T-helper 2 cell treated with Interferon-gamma antibody and Interleukin-4, amounts not matched to agents 5 μg/mL and 100 μg/mL, for 36 hours (primary cell): ENCODE results near the gene RALGAPB.

Experiments used
- DNase-seq: peaks from one replicate; pipeline ENCODE4 v3.0.0; 2021; ENCODE audit warnings: low spot score
- H3K27ac Mint-ChIP-seq: one replicate; pipeline ENCODE4 v1.8.0; 2021; ENCODE audit warnings: mild to moderate bottlenecking, mixed read lengths
- H3K27me3 Mint-ChIP-seq: one replicate; pipeline ENCODE4 v1.8.0; 2021; ENCODE audit warnings: low read depth, mixed read lengths
- H3K36me3 Mint-ChIP-seq: one replicate; pipeline ENCODE4 v1.8.0; 2021; ENCODE audit warnings: low read depth, mixed read lengths
- H3K4me1 Mint-ChIP-seq: one replicate; pipeline ENCODE4 v1.8.0; 2021; ENCODE audit warnings: low read depth, mixed read lengths
- H3K4me3 Mint-ChIP-seq: one replicate; pipeline ENCODE4 v1.8.0; 2022; ENCODE audit warnings: mild to moderate bottlenecking, moderate library complexity, mixed read lengths
- H3K9me3 Mint-ChIP-seq: one replicate; pipeline ENCODE4 v1.8.0; 2021; ENCODE audit warnings: mixed read lengths

The RALGAPB gene

DNA sequence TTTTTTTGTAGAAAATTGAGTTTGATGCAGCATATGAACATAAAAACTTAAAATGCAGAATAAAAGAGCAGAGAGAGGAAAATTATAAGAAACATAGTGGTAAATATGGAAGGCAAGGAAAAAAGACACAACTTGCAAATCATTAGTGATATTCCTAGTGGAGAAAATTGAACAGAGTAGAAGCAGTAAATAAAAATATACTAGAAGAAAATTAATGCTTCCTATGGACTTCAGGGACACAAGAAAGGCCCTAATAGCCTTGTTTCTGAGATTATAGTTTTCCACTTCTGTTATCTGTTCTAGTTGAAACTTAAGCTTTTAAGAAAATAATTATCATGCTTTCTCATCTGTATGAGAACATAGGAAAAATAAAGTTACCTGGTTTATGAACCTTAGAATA lies 82.8 kb downstream of the RALGAPB start:
- Mint-ChIP-seq H3K27ac (no peak overlapping the region), H3K36me3 (peaks cover 34% of the 10 kb centered on the region), H3K4me1 (peaks cover 2% of the 10 kb centered on the region), H3K27me3 (no peaks in the 10 kb centered on the region), H3K4me3 (no peak overlapping the region), H3K9me3 (no peaks in the 10 kb centered on the region)
- DNase-seq: no peak

DNA sequence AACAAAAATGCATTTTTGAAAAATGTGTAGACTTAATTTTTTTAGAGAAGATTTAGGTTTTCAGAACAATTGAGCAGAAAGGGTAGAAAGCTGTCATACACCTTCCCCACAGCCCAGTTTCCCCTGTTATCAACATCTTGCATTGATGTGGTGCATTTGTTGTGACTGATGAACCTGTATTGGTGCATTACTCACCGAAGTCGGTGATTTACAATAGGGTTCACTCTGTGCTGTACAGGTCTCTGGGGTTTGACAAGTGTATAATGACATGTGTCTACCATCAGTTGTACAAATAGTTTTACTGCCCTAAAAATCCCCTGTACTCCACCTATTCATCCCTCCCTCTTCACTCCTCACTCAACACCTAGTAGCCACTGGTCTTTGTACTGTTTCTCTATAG lies 84.5 kb downstream of the RALGAPB start:
- Mint-ChIP-seq H3K9me3 (no peaks in the 10 kb centered on the region), H3K27ac (no peak overlapping the region), H3K4me3 (no peak overlapping the region), H3K4me1 (peaks cover 2% of the 10 kb centered on the region), H3K36me3 (peaks cover 32% of the 10 kb centered on the region), H3K27me3 (no peaks in the 10 kb centered on the region)
- no peak for DNase-seq

DNA sequence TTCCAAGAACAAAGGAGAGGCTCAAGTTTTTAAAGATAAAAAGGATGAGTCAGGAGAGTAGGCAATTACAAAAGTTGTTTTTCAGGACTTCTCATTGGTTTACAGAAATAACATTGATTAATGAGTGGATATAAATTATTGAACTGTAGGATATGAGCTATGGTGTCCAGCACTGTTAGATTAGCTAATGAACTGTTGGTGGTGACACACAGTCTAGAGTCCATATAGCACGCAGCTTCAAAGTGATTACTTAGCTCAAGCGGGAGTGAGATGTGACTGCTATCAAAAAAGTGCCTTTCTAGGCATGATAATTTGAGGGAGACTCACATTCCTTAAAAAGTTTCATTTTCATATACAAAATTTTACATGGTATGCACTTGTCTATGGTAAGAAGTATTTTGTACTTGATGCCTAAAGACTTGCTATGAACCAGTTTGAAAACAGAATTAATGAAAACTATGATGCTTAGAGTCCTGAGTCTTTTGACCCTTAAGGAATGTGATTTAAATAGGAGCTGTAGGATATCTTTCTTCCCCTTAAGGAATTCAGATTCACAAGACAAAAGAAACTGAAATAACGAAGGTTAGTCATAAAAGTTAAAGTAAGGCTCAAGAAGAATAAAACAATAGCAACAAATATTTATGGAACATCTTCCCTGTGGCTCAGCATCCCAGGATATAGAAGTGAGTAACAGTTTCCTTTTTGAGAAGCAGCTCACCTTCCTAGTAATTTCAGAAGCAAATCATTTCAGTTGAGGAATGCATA lies 86.1 kb downstream of the RALGAPB start:
- Mint-ChIP-seq H3K9me3 (no peaks in the 10 kb centered on the region), H3K36me3 (peaks cover 34% of the 10 kb centered on the region), H3K27ac (no peak overlapping the region), H3K4me1 (peaks cover 2% of the 10 kb centered on the region), H3K27me3 (no peaks in the 10 kb centered on the region), H3K4me3 (no peak overlapping the region)
- no peak for DNase-seq

DNA sequence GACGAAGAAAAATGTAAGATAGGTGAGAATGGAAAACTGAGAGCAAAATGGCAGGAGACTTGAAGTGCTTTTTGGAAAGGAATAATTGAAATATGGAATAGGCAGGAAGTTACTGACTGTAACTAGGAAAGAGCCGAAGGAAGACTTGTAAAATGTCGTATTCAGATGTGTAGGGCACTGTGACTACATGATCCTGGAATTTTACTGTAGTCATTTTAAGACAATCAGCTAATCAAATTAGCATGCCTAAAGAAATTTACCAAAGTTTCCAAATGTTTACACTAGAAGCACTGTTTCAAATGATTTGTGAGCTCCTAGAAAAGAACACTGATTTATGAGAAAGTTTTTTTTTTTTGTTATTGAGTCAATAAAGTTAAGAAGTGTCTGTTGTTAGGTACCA lies 87.1 kb downstream of the RALGAPB start:
- no peak overlapping the region for H3K4me3 Mint-ChIP-seq
- DNase-seq: no peak
- H3K27ac Mint-ChIP-seq: no peak overlapping the region
- no peaks in the 10 kb centered on the region for H3K27me3 Mint-ChIP-seq
- peaks cover 2% of the 10 kb centered on the region for H3K4me1 Mint-ChIP-seq
- no peaks in the 10 kb centered on the region for H3K9me3 Mint-ChIP-seq
- H3K36me3 Mint-ChIP-seq: peaks cover 28% of the 10 kb centered on the region

DNA sequence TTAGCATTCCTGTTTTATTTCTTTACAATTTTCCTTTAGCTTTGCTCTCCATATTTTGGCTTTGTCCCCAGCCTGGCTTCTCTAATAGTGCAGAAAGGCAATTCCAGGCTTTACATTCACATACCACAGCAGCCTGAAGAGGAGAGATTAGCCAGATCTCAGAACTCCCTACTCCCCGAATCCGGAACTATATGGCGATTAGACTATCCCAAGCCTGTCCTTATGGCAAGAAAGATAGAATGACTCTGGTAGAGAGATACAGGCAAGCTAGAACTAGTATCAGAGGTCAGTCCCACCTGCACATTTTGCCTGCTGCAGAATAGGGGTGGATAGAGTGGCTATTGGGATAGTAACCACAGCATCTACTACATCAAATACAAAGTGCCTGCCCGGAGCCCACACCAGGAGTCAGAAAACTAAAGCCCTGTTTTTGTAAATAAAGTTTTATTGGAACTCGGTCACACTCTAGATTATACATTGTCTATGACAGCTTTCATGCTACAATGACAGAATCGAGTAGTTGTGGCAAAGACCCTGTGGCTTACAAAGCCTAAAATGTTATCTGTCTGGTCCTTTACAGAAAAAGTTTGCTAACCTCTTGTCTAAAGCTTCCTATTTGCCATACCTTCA lies 91.3 kb downstream of the RALGAPB start:
- Mint-ChIP-seq H3K9me3 (no peaks in the 10 kb centered on the region), H3K36me3 (peaks cover 24% of the 10 kb centered on the region), H3K4me3 (no peak overlapping the region), H3K27me3 (no peaks in the 10 kb centered on the region), H3K4me1 (no peaks in the 10 kb centered on the region), H3K27ac (no peak overlapping the region)
- DNase-seq: no peak

DNA sequence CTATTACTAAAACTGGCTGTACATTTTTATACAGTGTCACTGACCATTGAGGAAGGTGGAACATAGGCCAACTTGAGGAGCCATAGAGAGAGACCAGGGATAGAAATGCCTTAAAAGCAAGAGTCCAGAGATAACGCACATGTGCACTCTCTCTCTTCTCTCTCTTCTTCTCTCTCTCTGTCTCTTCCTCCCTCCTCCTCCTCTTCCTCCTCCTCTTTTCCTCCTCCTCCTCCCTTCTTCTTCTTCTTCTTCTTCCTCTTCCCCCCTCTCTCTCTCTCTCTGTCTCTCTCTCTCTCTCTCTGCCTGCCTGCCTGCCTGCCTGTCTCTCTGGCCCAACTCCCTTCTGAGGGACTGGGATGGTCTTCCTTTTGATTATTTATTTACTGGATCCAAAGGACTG lies 92.0 kb downstream of the RALGAPB start:
- Mint-ChIP-seq H3K4me1 (no peaks in the 10 kb centered on the region), H3K36me3 (peaks cover 24% of the 10 kb centered on the region), H3K9me3 (no peaks in the 10 kb centered on the region), H3K27me3 (no peaks in the 10 kb centered on the region), H3K4me3 (no peak overlapping the region), H3K27ac (no peak overlapping the region)
- no peak for DNase-seq

DNA sequence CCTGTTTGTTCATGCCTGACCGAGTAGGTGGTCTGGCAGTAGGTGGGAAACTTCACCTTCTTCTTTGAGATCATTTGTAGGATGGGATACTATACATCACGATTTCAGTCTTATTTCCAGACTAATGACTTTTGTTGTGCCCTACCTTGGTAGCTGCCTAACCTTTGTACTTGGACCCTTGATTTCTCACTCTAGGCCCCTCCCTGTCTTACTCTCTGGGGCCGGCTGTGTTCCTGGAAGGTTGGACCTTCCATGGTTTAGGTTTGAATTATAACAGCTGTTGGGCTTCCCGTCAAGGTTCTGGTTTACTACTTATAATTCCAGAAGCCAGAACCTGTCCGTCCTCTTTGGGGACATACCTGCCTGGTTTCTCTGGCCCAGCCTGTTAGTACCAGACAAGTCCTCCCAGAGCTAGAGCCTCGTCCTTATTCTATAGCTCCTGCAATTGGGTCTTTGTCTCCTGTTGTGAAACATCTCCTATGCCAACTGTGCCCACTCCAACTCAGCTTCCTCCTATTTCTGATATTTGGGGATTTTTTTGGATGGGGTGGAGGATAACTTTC lies 93.5 kb downstream of the RALGAPB start:
- Mint-ChIP-seq H3K4me3 (no peak overlapping the region), H3K36me3 (peaks cover 26% of the 10 kb centered on the region), H3K4me1 (no peaks in the 10 kb centered on the region), H3K9me3 (no peaks in the 10 kb centered on the region), H3K27ac (no peak overlapping the region), H3K27me3 (no peaks in the 10 kb centered on the region)
- DNase-seq: no peak

DNA sequence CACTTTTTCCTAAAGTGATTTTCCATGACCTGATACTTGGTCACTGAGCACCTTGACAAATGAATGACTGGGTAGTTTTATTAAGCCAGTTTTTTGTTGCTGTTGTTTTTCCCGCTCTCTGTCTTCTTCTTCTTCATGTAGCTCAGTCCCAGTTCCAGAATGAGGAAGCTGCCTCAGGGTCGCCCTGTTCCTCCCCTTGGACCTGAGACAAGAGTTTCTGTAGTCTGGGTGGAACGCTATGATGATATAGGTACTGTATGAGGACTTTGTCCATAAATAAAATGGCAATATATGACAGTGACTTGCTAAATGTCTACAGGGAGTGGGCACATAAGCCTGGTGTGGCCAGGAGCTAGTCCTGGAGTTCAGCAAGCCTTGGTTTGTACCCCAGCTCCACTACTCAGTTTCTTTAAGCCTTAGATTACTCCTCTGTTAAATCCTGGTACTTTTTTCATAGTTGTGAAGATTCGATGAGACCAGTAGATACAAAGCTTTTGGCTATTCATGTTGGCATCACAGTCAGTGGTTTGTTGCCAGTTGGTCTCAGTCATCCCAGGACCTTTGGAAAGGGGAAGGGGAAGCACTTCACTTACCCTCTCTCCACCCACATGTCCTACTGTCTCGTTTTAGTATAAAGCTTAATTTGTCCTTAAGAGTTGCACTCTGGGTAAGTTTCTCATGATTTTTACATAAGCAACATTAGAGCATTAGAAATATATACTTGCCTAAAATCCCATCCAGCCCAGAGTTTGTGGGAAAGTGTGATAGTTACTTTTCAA lies 97.3 kb downstream of the RALGAPB start:
- H3K27ac Mint-ChIP-seq: no peak overlapping the region

DNA sequence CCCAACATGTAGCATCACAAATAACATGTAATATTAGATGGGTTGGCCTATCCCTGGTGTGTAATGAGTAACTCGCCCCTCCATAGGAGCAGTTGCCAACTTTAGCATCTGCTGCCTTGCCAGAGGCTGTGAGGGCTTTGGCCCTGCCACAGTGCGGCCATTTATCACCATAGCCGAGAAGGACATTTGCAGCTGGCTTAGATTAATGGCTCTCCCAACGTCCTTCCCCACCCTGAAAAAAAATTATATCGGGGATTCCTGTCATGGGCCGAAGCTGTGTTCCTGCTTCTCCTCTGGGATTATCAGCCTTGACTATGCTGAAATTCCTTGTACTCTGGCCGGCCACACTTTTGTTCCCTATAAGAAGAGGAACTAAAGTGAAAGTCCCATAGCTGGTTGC lies 100.8 kb downstream of the RALGAPB start:
- Mint-ChIP-seq H3K27me3 (no peaks in the 10 kb centered on the region), H3K4me3 (no peak overlapping the region), H3K4me1 (no peaks in the 10 kb centered on the region), H3K27ac (no peak overlapping the region), H3K36me3 (peaks cover 26% of the 10 kb centered on the region), H3K9me3 (no peaks in the 10 kb centered on the region)
- no peak for DNase-seq

More for the DNA sequence above, 97.3 kb downstream of the RALGAPB start:
- Mint-ChIP-seq H3K27me3 (no peaks in the 10 kb centered on the region), H3K9me3 (no peaks in the 10 kb centered on the region), H3K4me3 (no peak overlapping the region), H3K36me3 (peaks cover 32% of the 10 kb centered on the region), H3K4me1 (no peaks in the 10 kb centered on the region)
- no peak for DNase-seq

DNA sequence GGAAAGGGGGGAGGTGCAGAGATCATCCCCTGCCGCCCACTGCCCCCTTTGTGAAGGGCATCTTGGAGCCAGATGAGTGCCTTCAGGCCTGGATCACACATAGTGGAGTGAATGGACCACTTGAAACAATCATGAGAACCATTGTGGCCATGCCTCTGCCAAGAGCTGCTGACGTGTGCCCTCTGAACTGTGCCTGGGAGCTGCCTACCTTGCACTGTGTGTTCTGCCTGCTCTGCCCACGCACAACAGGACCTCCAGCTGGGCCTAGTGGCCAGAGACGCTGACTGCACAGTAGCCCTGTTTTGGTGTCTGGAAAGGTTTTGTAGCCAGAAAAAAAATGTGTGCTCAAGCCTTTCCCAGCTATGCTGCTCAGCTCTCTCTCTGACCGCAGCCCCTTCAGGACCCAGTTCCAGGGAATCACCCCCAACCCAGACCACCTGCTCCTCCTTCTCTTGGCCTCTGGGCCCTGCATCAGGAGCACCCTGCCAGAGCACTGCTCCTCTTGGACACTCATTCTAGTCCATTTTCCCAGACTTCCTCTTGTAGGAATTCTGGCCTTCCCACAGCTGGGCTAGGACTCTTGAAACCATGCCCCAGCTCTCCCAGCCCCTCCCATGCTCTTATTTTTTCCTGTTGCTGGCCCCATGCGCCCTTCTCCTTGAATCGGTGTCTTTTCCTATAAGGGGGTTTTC lies 106.7 kb downstream of the RALGAPB start:
- H3K9me3 Mint-ChIP-seq: no peaks in the 10 kb centered on the region
- no peak overlapping the region for H3K27ac Mint-ChIP-seq
- DNase-seq: no peak
- H3K4me3 Mint-ChIP-seq: no peak overlapping the region
- no peaks in the 10 kb centered on the region for H3K27me3 Mint-ChIP-seq
- H3K36me3 Mint-ChIP-seq: peaks cover 8% of the 10 kb centered on the region
- no peaks in the 10 kb centered on the region for H3K4me1 Mint-ChIP-seq

DNA sequence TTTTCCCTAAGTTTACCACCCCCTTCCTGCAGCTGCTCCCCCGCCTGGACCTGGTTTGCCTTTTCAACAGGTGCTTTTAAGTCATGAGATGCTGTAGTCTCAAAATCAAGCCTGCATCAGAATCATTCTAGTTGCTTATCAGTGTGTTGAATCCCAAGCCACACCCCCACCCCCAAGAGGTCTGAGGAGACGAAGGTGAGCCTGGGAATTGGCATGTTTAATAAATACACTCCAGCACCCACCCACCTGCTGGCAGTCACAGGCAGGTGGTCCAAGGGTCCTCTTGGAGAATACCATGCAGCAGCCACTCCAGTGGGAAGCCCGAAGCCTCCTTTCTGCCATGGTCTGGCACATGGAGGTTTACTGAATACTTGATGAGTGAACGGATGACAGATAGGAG lies 107.3 kb downstream of the RALGAPB start:
- Mint-ChIP-seq H3K36me3 (peaks cover 3% of the 10 kb centered on the region), H3K9me3 (no peaks in the 10 kb centered on the region), H3K27ac (no peak overlapping the region), H3K27me3 (no peaks in the 10 kb centered on the region), H3K4me3 (no peak overlapping the region), H3K4me1 (no peaks in the 10 kb centered on the region)
- DNase-seq: no peak

DNA sequence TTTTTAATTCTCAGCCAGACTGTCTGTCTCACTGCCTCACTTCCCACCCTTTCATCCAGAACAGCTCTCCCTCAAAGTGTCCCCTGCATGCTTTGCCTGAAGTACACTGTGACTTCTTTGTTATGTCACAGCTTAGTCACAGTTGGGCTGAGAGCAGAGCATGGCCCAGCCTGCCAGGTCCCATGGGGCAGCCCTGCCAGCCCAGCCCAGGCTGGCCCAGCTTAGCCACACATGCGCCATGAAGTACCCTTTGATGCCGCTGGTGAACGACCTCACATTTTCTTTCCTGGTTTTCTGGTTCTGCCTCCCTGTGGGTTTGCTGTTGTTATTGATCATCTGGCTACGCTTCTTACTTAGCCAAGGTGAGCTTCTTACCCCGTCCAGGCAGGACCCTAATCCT lies 108.4 kb downstream of the RALGAPB start, which contains the start of gene ADIG:
Gene ADIG, plus strand, starts transcription at position 185 of the 400 bp plus-strand sequence. Its CDS starts 54 bp downstream, at position 239.
- H3K36me3 Mint-ChIP-seq: no peaks in the 10 kb centered on the region
- H3K9me3 Mint-ChIP-seq: no peaks in the 10 kb centered on the region
- no peak for DNase-seq
- no peaks in the 10 kb centered on the region for H3K4me1 Mint-ChIP-seq
- H3K4me3 Mint-ChIP-seq: no peak within 1 kb of the TSS
- H3K27ac Mint-ChIP-seq: no peak within 1 kb of the TSS
- H3K27me3 Mint-ChIP-seq: no peaks in the 10 kb centered on the region

DNA sequence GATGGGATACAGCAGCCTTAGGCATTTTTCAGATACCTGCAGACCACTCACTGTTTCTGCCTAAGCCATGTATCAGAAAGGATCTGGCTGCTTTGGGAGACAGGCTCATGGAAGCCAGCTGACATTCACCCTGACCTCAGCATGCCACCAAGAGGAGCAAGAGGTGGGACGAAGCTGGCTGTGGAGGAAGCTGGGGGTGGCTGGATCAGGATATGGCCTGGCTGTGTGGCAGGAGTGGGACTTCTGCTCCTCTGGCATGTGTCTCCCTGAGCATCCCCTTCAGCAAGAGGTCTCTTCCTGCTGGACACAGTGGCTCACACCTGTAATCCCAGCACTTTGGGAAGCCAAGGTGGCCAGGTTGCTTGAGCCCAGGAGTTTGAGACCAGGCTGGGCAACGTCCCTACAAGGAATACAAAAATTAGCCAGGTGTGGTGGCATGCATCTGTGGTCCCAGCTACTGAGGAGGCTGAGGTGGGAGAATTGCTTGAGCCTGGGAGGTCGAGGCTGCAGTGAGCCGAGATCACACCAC lies 109.3 kb downstream of the RALGAPB start:
- Mint-ChIP-seq H3K9me3 (no peaks in the 10 kb centered on the region), H3K4me1 (no peaks in the 10 kb centered on the region)
- no peak for DNase-seq

More for the DNA sequence above, 109.3 kb downstream of the RALGAPB start:
- Mint-ChIP-seq H3K36me3 (no peaks in the 10 kb centered on the region), H3K4me3 (no peak overlapping the region), H3K27ac (no peak overlapping the region), H3K27me3 (no peaks in the 10 kb centered on the region)
